Measurements from ENCODE around the gene PADI6. TPM values are rescaled to one million over a fixed set of nuclear protein-coding genes. Genes with fewer than 3 reads are reported as not detected.

PADI6 gene
- total and polyA plus RNA-seq, 9 of the 15 experiments (the other 6 are each of a cell fraction or from before 2014, with no cell fraction given): not detected

DNA sequence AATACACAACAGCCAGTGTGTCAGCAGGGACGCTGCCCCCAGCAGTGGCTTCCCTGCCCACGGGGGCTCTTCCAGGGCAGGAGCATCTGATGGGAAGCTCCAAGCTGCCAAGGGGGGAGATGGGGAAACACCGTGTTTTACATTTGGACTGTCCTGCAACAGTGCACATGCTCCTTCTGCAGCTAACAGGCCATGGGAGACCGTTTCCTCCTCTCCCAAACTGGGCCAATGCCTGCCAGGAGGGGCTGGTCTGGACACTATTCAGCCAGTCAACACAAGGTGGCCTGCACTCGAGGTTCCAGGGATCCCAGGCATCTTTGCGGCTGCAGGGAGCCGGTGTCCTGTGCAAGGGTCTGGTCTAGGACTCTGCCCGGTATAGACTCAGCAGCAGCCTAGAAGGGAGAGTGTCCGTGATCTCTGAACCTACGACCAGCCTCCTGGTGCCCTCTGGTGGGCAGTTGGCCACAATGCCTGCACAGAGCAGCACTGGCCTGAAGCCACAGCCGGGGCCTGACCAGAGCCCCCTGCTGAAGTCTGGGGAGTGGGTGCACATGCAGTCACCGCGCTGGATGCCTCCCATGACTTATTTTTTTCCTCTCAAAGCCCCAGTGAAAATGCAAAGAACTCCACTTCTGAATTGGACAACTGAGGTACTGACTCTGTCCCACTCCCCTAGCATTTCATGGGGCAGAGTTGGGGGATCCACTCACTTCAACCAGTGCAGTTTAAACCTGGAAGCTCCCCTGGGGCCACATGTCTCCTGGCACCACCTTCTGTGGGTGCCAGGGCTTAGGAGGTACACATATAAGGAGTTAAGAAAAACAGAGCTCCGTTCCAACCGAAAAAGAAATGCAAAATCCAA, 34.1 kb downstream of the PADI6 start (continued):
- TF ChIP-seq, protein P1, sequence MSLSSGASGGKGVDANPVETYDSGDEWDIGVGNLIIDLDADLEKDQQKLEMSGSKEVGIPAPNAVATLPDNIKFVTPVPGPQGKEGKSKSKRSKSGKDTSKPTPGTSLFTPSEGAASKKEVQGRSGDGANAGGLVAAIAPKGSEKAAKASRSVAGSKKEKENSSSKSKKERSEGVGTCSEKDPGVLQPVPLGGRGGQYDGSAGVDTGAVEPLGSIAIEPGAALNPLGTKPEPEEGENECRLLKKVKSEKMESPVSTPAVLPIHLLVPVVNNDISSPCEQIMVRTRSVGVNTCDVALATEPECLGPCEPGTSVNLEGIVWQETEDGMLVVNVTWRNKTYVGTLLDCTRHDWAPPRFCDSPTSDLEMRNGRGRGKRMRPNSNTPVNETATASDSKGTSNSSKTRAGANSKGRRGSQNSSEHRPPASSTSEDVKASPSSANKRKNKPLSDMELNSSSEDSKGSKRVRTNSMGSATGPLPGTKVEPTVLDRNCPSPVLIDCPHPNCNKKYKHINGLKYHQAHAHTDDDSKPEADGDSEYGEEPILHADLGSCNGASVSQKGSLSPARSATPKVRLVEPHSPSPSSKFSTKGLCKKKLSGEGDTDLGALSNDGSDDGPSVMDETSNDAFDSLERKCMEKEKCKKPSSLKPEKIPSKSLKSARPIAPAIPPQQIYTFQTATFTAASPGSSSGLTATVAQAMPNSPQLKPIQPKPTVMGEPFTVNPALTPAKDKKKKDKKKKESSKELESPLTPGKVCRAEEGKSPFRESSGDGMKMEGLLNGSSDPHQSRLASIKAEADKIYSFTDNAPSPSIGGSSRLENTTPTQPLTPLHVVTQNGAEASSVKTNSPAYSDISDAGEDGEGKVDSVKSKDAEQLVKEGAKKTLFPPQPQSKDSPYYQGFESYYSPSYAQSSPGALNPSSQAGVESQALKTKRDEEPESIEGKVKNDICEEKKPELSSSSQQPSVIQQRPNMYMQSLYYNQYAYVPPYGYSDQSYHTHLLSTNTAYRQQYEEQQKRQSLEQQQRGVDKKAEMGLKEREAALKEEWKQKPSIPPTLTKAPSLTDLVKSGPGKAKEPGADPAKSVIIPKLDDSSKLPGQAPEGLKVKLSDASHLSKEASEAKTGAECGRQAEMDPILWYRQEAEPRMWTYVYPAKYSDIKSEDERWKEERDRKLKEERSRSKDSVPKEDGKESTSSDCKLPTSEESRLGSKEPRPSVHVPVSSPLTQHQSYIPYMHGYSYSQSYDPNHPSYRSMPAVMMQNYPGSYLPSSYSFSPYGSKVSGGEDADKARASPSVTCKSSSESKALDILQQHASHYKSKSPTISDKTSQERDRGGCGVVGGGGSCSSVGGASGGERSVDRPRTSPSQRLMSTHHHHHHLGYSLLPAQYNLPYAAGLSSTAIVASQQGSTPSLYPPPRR (CRISPR knock-in tag; IDR thresholded peaks at IDR 0.05; ENCODE audit: borderline replicate concordance): no peak
- TF ChIP-seq MYNN (IDR thresholded peaks at IDR 0.05) (peak; percentile 91), MYNN (CRISPR knock-in tag; IDR thresholded peaks at IDR 0.05) (no peak), JUNB (CRISPR knock-in tag; conservative IDR thresholded peaks at IDR 0.05) (no peak), ZNF780A (CRISPR knock-in tag; IDR thresholded peaks at IDR 0.05) (0 out of 2 replicates have a peak, but pooled peaks have one; percentile 26), NR2C1 (IDR thresholded peaks at IDR 0.05) (no peak; the same call in 1 of the 2 replicates), NR2C1 (tag; IDR thresholded peaks at IDR 0.05) (peak; percentile 61), SRF (CRISPR knock-in tag; IDR thresholded peaks at IDR 0.05) (0 out of 4 replicates have a peak, but pooled peaks of 1 of the 2 experiments have one; percentile 9), CAMTA2 (CRISPR knock-in tag; conservative IDR thresholded peaks at IDR 0.05) (0 out of 2 replicates have a peak, but pooled peaks have one; percentile 32), POLR2B (IDR thresholded peaks at IDR 0.05; ENCODE audit: low read depth, partially characterized antibody) (peak; percentile 84), HMGN3 (IDR thresholded peaks at IDR 0.05; ENCODE audit: borderline replicate concordance, extremely low read depth, insufficient read length, low read depth, low read length) (peak; percentile 53), XRCC5 (IDR thresholded peaks at IDR 0.05; ENCODE audit: low read depth, low read length) (peak; percentile 76; the same call in 1 of the 2 replicates), SIN3B (IDR thresholded peaks at IDR 0.05; ENCODE audit: low read depth) (0 out of 2 replicates have a peak, but pooled peaks have one; percentile 25), EP400 (IDR thresholded peaks at IDR 0.05) (no peak), SMAD2 (IDR thresholded peaks at IDR 0.05; ENCODE audit: low read depth, low read length) (no peak), NONO (IDR thresholded peaks at IDR 0.05; ENCODE audit: low read depth in 2 of 2, low read length in 1 of 2) (0 out of 4 replicates have a peak, but pooled peaks of 1 of the 2 experiments have one; percentile 4), CTBP1 (IDR thresholded peaks at IDR 0.05; ENCODE audit: borderline replicate concordance) (peak; percentile 27; the same call in 1 of the 2 replicates)
- TF ChIP-seq, protein P2, sequence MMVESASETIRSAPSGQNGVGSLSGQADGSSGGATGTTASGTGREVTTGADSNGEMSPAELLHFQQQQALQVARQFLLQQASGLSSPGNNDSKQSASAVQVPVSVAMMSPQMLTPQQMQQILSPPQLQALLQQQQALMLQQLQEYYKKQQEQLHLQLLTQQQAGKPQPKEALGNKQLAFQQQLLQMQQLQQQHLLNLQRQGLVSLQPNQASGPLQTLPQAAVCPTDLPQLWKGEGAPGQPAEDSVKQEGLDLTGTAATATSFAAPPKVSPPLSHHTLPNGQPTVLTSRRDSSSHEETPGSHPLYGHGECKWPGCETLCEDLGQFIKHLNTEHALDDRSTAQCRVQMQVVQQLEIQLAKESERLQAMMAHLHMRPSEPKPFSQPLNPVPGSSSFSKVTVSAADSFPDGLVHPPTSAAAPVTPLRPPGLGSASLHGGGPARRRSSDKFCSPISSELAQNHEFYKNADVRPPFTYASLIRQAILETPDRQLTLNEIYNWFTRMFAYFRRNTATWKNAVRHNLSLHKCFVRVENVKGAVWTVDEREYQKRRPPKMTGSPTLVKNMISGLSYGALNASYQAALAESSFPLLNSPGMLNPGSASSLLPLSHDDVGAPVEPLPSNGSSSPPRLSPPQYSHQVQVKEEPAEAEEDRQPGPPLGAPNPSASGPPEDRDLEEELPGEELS (CRISPR knock-in tag; IDR thresholded peaks at IDR 0.05; ENCODE audit: borderline replicate concordance): no peak
- TF ChIP-seq, protein P3, sequence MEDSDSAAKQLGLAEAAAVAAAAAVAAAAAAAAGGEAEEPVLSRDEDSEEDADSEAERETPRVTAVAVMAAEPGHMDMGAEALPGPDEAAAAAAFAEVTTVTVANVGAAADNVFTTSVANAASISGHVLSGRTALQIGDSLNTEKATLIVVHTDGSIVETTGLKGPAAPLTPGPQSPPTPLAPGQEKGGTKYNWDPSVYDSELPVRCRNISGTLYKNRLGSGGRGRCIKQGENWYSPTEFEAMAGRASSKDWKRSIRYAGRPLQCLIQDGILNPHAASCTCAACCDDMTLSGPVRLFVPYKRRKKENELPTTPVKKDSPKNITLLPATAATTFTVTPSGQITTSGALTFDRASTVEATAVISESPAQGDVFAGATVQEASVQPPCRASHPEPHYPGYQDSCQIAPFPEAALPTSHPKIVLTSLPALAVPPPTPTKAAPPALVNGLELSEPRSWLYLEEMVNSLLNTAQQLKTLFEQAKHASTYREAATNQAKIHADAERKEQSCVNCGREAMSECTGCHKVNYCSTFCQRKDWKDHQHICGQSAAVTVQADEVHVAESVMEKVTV (CRISPR knock-in tag; IDR thresholded peaks at IDR 0.05): peak; percentile 51
